GM12875 (cell line): ENCODE measurements around the gene DTHD1.

Experiments used
- H3K4me3 ChIP-seq: one replicate; pipeline ENCODE4 v1.5.1; 2011; ENCODE audit warnings: low read depth, low read length, control low read depth
- TF ChIP-seq, protein P1 (sequence below): IDR thresholded peaks from 2 replicates; pipeline ENCODE4 v1.5.1; 2011; ENCODE audit warnings: low read depth, mild to moderate bottlenecking, control low read depth, inconsistent platforms, low read length, moderate library complexity, borderline replicate concordance; ENCODE audit not compliant: insufficient read depth

The DTHD1 gene

DNA sequence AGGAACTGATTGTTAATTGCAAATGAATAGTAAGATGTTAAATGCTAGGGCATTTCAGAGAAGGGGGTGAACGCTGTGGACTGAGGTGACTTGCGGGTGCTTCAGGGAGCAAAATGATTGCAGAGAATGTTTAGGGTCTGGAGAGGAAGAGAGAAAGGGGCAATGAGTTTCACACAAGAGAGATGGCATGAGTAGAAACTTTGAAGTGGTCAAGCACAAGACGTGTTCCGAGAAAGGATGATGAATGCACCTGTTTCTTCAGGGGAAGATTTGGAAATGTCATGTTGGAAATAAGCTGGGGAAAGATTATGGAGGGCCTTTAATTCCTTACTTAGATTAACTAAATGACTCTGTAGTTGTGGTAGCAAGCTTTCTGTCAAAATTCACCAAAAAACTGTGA lies 43.4 kb downstream of the DTHD1 start:
- no peak overlapping the region for H3K4me3 ChIP-seq
- TF ChIP-seq, protein P1, sequence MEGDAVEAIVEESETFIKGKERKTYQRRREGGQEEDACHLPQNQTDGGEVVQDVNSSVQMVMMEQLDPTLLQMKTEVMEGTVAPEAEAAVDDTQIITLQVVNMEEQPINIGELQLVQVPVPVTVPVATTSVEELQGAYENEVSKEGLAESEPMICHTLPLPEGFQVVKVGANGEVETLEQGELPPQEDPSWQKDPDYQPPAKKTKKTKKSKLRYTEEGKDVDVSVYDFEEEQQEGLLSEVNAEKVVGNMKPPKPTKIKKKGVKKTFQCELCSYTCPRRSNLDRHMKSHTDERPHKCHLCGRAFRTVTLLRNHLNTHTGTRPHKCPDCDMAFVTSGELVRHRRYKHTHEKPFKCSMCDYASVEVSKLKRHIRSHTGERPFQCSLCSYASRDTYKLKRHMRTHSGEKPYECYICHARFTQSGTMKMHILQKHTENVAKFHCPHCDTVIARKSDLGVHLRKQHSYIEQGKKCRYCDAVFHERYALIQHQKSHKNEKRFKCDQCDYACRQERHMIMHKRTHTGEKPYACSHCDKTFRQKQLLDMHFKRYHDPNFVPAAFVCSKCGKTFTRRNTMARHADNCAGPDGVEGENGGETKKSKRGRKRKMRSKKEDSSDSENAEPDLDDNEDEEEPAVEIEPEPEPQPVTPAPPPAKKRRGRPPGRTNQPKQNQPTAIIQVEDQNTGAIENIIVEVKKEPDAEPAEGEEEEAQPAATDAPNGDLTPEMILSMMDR, result no peak

GRCh38 chr4:36325499-36325898 lies 44.1 kb downstream of the DTHD1 start:
- no peak overlapping the region for H3K4me3 ChIP-seq
- TF ChIP-seq, protein P1, result no peak

GRCh38 chr4:36325926-36326325 lies 44.5 kb downstream of the DTHD1 start:
- no peak overlapping the region for H3K4me3 ChIP-seq
- TF ChIP-seq, protein P1, result no peak

DNA sequence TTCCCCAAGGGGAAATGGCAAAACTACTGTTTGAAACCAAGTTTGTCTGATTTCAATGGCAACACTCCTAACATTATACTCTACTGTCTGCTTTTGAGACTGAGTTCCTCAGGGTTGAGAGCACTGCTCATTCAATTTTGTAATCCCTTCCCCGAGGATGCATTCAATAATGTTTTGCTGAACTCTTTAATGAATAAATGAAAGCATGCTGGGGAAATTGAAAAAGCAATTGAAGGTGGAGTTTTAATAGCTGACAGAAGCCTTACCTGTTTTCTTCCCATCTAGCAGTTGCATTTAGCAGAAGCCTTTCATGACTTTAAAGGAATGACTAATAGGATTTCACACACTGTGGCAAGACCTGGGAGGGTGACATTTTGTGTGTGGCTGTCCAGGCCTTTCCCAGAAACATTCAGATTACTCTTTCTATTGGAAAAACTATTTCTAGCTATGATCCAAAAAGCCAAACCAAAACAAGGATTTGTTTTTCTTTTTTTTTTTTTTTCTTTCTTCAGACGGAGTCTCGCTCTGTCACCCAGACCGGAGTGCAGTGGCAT lies 45.1 kb downstream of the DTHD1 start:
- TF ChIP-seq, protein P1, result no peak
- H3K4me3 ChIP-seq, result no peak overlapping the region

DNA sequence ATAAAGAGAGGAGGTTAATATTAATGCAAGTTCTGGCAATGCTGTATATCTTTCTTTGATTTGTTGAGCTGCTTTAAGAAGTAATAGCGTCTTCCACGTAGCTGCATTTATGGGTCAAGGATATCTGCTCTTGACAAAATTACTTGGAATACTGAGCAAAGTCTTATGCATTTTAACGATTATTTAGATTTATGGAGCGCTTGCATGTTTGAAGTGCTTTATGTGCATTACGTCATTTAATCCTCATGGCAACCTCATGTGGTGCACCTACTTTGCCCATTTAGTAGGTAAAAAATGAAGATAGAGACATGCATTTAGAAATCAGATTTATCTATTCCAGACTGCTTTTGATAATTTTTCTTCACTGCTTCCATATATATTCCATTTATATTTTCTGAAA lies 46.0 kb downstream of the DTHD1 start:
- TF ChIP-seq, protein P1, result no peak
- H3K4me3 ChIP-seq, result no peak overlapping the region

GRCh38 chr4:36328130-36328529 lies 46.7 kb downstream of the DTHD1 start:
- TF ChIP-seq, protein P1, result no peak
- no peak overlapping the region for H3K4me3 ChIP-seq

GRCh38 chr4:36329228-36329627 lies 47.8 kb downstream of the DTHD1 start:
- TF ChIP-seq, protein P1, result no peak
- H3K4me3 ChIP-seq, result no peak overlapping the region
